Erythroblast (primary cell): ENCODE results near the gene PPFIBP1.

Experiments
- GATA1 ChIP-seq: IDR thresholded peaks from 2 replicates; pipeline ENCODE4 v1.6.1; 2011; ENCODE audit warnings: low read depth, mild to moderate bottlenecking, control low read depth, low read length, moderate library complexity
- POLR2A ChIP-seq: IDR thresholded peaks from 2 replicates; pipeline ENCODE4 v1.6.1; 2011; ENCODE audit warnings: mild to moderate bottlenecking, low read length

GRCh38 chr12:27606986-27607385 is 83.0 kb downstream of the PPFIBP1 start:
- no peak for TF ChIP-seq POLR2A
- no peak for TF ChIP-seq GATA1
